NOMO-1 treated with DMSO at 0.1 percent for 48 hours (cell line): ENCODE data around the gene CBX6.

Source experiments
- DNase-seq: peaks from one replicate; lab custom pipeline; 2025; ENCODE audit not compliant: unreplicated experiment; lab: John Stamatoyannopoulos, UW

Gene CBX6

GRCh38 chr22:38873469-38874411 lies 1.7 kb upstream of the CBX6 start:
- no peak for DNase-seq

GRCh38 chr22:38872831-38873248 lies 824 bp upstream of the CBX6 start:
- DNase-seq: no peak

GRCh38 chr22:38871360-38872171 lies 450 bp downstream of the CBX6 start:
- peak; percentile 6 for DNase-seq

- DNase-seq: no peak
Observed at GRCh38 chr22:38870791-38871359, 1.1 kb downstream of the CBX6 start.

GRCh38 chr22:38870312-38870741 lies 1.7 kb downstream of the CBX6 start:
- DNase-seq: peak; percentile 83

- DNase-seq: no peak
Observed at GRCh38 chr22:38869663-38870062, 2.4 kb downstream of the CBX6 start.

- peak; percentile 38 for DNase-seq
Observed at GRCh38 chr22:38868886-38869381, 3.1 kb downstream of the CBX6 start.

- DNase-seq: no peak
Observed at GRCh38 chr22:38868286-38868721, 3.7 kb downstream of the CBX6 start.

- no peak for DNase-seq
Observed at GRCh38 chr22:38867471-38868285, 4.3 kb downstream of the CBX6 start.

GRCh38 chr22:38867124-38867455 lies 4.9 kb downstream of the CBX6 start:
- DNase-seq: no peak

- DNase-seq: no peak
Observed at GRCh38 chr22:38866399-38867123, 5.5 kb downstream of the CBX6 start.

GRCh38 chr22:38866024-38866398 lies 6.0 kb downstream of the CBX6 start:
- DNase-seq: no peak

GRCh38 chr22:38865201-38866023 lies 6.6 kb downstream of the CBX6 start:
- no peak for DNase-seq

GRCh38 chr22:38864361-38865191 lies 7.4 kb downstream of the CBX6 start:
- no peak for DNase-seq

- no peak for DNase-seq
Observed at GRCh38 chr22:38863531-38864131, 8.4 kb downstream of the CBX6 start.

- DNase-seq: no peak
Observed at GRCh38 chr22:38862375-38863329, 9.4 kb downstream of the CBX6 start.

- no peak for DNase-seq
Observed at GRCh38 chr22:38861927-38862326, 10.1 kb downstream of the CBX6 start.
